T-helper 1 cell treated with Interleukin-12 subunit alpha and Interleukin-12 subunit beta and Interleukin-4 antibody, amounts not matched to agents 30 ng/mL and 1 ng/mL, for 36 hours (primary cell): ENCODE measurements around the gene GPR176. TPM values are rescaled to one million over a fixed set of nuclear protein-coding genes. Genes with fewer than 3 reads are reported as not detected.

Source experiments
- intact Hi-C: fragments of 100-400 bp; cut with micrococcal nuclease; formaldehyde crosslinking; loops from one replicate; pipeline ENCODE4 v1.15.1; 2024
- total RNA-seq: library from RNA; stranded (reverse); gene quantifications from 2 replicates; pipeline ENCODE4 v1.2.3, GENCODE V29; 2022

The GPR176 gene, protein sequence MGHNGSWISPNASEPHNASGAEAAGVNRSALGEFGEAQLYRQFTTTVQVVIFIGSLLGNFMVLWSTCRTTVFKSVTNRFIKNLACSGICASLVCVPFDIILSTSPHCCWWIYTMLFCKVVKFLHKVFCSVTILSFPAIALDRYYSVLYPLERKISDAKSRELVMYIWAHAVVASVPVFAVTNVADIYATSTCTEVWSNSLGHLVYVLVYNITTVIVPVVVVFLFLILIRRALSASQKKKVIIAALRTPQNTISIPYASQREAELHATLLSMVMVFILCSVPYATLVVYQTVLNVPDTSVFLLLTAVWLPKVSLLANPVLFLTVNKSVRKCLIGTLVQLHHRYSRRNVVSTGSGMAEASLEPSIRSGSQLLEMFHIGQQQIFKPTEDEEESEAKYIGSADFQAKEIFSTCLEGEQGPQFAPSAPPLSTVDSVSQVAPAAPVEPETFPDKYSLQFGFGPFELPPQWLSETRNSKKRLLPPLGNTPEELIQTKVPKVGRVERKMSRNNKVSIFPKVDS
- total RNA-seq: 0.10 and 0.20 TPM in 2 replicates

DNA sequence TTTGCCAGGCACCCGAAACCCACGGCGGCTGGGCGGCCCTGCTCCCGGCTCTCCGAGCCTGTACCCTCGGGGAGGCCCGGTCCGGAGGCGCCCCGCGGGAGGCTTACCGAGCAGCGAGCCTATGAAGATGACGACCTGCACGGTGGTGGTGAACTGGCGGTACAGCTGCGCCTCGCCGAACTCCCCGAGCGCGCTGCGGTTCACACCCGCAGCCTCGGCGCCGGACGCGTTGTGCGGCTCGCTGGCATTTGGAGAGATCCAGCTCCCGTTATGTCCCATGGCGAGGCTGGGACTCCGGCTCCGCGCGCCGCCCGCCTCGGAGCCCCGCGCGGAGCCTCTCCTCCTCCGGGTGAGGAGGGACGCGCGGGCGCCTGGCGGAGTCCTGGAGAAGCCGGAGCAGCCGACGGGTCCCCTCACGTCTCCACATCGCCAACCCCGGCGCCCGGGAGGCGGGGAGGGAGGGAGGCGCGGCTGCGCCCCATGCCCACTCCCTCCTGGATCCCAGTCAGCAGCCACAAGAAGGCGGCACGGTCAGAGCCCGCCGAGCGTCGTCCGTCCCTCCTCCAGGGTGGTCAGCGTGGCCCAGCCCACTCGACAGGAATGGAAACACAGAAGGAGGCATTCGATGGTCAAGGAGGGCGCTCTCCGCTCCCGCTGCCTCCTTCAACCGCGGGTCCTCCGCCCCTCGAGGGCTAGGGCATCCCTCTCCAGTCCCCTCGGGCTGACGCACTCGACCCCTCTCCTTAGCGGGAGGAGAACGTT lies at the start of gene GPR176:
Gene GPR176 (minus strand): TSS at position 519 of the 762 bp plus-strand sequence. CDS start 240 bp downstream, at position 279.
- intact Hi-C loops: no loop called here

DNA sequence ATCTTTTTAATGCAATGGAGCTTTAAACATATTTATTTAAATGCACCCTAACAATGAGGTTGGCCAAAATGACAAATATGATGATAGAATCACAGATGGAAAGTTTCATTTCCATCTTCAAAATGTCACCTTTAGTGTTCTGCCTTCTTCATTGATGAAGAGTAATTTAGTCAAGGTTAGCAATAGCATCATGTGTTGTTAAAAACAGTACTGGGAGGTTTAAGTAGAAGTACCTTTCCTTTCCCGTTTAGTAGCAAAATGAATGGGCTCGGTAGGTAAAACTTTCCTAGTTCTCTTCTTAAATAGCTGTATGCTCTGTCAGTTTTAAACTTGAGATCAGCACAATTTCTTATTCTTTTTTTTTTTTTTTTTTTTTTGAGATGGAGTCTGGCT lies 48.9 kb upstream of the GPR176 start:
- intact Hi-C loops: no loop called here

DNA sequence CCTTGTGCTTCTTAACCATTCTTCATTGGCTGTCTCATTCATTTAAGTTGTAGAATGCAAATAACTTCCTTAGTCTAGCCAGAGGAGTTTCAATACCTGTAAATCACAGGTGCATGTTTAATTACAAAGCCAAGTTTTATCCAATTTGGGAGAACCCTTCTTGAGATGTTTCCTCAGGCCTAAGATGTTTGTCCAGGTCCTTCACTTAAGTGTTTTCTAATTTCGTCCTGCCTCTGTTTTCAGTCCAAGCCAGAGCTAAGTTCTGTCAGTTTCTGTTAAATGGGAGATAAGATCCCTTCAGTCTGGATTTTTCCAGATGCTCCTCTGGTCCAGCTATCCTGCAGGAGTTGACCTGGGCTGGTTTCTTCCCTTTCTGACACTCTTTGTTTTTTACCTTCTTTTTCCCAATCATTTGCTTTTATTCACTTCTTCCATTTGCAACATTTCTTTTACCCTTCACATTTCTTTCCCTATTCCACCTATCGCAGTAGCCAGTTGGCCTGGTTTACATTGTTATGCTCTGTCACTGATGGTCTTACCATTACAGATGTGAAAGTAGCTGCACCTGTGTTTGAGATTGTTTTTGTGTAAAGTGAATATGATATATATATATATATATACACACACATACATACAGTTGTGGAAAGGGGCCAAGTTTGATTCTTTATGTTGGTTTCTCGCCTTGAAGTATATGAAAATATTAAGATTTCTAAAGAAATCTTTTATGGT lies 48.4 kb upstream of the GPR176 start:
- intact Hi-C loops: no loop called here

DNA sequence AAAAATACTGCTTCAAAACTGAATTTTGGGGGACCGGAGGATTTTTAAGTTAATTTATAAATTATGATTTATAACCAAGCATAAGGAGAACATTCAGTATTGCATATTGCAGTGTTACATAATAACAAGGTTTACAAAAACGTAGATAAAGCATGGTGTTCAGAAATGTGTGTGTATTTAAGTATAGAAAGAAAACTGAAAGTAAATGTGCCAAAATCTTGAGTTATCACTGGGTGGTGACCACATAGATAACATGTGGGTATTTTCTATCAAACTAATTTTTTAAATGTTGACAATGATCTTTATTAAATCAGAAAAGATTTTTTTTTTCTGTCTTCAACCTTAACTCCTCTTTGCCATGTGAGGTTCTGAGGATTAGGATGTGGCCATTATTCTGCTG lies 46.5 kb upstream of the GPR176 start:
- intact Hi-C loops: no loop called here

DNA sequence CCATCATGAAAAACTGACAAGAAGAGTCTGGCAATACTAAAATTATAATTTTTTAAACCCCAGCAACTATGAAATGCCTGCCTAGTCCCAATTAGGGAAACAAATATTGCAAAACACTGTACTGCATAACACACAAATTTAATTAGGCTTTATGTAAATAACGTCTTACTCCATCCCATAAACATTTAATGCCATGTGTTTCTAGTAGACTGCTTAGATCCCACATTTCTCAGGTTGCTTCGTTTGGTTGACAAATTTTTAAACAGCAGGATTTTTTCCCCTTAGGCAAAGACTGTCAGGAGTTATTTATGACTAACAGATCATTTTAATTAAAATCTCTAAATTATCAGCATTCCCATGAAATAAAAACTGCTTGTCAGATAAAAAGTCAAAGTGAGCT lies 43.7 kb upstream of the GPR176 start:
- intact Hi-C loops: no loop called here

DNA sequence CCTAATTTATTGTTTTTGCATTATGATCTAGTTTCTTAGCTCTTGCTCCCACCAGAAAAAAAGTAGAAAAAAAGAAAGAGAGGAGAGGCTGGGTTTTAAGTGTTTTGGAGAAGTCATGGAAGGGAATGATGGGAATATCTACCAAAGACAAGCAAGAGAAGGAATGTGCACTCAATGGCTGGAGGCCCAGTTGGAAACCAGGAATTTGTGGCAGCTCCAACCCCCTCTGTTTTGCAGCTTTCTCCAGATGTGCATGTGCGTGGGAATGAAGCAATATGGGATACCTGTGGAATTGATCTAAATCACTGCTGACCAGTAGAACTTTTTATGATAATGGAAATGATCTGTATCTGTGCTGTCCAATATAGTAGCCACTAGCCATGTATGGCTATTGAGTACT lies 41.0 kb upstream of the GPR176 start:
- intact Hi-C loops: no loop called here

DNA sequence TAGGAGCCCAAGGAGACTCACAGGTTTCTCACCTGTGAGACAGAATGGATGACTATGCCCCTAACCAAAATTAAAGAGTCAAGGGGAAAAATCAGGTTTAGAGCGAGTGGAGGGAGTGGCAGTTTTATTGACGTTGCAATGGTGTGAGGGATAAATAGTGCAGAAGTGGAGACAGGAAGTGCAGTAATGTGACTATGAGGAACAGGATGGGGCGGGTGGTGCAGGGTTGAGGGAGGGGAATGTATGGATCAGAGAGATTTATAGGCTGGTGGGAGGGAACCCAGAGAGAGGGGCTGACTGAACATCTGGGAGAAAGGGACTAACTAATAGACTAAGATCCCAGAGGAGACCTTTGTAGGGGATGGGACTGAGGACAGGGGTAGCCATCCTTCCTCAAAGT lies 40.3 kb upstream of the GPR176 start:
- intact Hi-C loops: no loop called here

DNA sequence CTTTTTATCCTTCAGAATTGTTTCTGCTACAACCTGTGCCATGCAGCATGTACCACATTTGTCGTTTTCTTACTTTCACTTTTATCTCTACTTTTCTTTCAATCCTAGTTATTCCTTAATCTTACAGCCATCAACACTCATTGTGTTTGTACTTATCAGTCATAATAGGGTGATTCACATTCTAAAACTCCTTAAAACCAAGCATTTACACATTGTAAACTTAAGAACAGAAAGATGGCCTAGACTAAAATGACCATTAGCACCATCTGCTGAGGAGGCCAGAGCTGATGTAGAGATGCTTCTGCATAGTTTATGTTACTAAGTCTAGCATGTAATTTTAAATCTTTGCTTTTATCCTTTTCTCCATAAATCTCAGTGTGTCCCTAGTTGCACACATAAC lies 39.3 kb upstream of the GPR176 start:
- intact Hi-C loops: no loop called here

DNA sequence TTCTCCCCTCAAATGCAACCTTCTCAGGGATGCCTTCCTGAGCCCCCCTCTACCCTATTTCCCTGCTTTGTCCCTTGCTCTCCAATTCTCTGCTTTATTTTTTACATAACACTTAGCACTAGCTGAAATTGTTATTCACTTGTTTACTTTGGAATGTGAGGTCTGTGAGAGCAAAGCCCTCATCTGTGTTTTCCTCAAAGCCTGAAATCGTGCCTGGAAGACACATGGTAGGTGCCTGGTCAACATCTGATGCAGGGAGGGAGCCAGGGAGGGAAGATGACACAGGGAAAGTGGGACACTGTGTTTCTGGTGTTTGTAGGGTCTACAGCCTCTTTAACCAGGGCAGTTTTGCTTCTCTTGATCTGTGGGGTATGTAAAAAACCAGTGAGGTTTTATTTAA lies 37.4 kb upstream of the GPR176 start:
- intact Hi-C loops: no loop called here

DNA sequence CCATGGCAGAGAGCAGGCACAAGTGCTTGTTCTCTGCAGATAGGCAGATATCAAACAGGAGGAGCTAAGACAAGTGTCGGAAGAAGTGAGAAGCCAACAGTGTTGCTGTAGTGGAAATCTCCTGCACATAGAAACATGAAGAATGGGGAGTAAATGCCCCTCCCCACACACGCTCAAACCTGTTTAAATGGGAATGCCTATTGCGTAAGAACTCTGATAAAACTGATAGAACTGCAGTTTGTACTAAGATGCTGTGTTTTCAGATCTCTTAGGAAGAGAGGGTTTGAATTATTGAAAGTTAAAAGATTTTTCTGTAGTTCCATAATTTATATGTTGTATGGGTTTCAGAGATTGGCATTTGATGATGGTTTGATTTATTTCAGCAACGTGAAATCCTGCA lies 33.5 kb upstream of the GPR176 start:
- intact Hi-C loops: no loop called here

DNA sequence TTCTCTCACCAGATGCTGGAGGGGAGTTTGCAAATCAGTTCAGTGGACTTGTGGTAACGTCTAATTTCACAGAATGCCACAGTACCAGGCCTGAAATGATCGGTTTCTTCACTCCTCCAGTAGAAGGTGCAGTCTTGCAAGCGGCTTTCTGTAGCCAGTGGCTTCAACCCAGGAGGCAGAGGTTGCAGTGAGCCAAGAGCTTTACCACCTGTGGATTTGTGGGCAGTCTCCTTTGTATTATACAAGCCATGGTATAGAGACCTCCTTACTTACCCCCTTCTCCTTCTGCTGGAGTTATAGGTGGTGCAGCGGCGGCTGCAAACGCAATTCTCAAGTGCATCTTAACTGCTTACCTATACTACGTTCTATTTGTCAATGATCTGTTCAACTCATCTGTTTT lies 31.5 kb upstream of the GPR176 start:
- intact Hi-C loops: no loop called here

DNA sequence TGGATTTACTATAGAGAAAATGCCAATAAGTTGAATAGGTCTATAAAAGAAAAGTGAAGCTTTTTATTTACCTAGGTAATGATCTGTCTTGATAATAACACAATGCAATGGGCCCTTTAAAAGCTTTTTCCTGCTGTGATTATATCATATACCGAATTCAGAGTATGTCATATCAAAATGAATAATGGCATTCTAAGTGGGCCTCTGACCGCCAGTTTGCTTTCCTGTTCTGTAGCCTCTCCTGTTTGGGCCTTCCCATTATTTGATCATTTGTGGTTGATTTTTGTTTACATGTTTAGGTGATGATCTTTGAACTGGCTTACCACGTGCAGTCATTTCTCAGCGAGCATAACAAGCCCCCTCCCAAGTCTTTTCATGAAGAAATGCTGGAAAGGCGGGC lies 28.8 kb upstream of the GPR176 start:
- intact Hi-C loops: no loop called here

DNA sequence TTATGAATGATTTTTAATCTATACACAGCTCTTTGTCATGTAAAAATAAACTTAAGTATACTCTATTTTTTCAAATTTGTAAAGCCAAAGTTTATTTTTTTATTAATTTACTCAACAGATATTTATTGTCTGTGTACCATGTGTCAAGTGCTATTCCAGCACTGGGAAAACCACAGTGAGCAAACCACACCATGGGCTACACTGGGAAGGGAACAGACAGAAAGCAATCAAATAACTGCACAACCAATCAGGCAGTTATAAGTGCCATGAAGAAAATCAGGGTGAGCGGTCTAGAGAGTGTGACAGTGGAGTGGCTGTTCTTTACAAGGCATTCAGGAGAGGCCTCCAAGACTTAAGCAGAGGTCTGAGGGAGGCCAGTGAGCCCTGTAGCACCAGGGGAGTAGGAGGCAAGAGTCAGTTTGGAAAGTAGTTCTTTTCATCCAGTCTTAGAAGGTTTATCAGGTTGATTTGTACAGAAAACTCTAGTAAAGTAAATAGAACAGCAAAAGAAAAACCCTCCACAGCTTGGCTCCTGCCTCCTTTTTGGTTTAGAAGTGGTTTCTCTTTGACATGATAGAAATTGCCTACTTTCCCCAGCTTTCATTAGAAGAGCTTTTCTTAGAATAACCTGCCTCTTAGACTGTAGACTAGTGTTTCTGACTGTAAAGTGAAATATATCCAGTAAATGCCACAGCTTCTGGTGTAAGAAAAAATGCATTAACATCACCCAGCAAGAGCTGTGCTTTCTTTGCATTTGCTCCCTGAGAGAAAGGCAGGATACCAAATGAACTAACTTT lies 27.5 kb upstream of the GPR176 start:
- intact Hi-C loops: loop anchor here (1.0 kb wide), 1 partner anchor 13 kb away; the partner anchor contains the start of gene EIF2AK4

DNA sequence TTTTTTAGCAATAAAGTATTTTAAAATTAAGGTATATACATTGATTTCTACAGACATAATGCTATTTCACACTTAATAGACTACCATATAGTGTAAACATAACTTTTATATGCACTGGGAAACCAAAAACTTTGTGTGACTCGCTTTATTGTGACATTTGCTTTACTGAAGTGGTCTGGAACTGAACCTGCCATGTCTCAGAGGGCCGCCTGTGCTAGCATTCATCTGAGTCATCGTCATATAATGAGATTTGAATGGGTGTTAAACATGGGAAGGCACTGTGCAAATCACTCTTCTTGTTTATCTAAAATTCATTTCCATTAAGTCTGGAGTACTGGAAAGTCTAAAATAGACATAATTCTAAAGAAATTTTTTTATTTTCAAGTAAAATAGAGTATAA lies 26.8 kb upstream of the GPR176 start:
- intact Hi-C loops: loop anchor here (1.0 kb wide), 1 partner anchor 13 kb away; the partner anchor contains the start of gene EIF2AK4

DNA sequence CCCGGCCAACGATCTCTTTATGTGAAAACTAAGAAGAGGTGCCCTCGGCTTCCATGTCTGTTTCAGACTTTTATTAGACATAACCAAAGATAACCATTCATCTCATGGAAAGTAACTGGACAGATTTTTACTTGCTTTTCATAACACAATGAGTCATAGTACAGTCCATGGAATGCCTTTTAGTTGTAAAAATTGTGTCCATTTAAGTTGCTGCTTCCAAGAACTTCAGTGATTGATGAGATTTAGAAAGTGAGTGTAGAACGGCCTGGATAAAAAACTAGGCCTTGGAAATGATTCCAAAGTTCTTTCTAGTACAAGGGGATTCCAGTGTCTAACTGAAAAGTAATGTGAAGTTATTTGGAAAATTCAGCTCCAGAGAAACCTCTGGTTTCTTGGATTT lies 24.7 kb upstream of the GPR176 start:
- intact Hi-C loops: no loop called here

DNA sequence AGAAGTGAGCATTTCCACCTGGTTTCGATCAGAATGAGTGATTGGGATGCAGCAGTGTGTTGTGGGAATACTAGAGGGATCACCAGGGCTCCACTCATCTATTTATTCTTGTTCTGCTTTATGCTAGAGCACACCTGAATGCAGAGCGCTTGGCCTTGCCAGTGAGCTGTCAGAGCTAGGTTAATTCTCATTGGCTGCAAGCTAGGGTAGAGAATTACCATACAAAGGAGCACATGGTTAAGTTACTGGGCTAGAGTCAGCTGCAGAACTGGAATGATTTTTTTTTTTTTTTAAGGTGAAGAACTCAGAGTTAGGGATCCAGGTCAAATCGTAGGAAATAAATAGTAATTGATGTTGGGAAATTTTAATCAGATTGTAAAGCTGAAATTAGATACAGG lies 22.7 kb upstream of the GPR176 start:
- intact Hi-C loops: no loop called here

DNA sequence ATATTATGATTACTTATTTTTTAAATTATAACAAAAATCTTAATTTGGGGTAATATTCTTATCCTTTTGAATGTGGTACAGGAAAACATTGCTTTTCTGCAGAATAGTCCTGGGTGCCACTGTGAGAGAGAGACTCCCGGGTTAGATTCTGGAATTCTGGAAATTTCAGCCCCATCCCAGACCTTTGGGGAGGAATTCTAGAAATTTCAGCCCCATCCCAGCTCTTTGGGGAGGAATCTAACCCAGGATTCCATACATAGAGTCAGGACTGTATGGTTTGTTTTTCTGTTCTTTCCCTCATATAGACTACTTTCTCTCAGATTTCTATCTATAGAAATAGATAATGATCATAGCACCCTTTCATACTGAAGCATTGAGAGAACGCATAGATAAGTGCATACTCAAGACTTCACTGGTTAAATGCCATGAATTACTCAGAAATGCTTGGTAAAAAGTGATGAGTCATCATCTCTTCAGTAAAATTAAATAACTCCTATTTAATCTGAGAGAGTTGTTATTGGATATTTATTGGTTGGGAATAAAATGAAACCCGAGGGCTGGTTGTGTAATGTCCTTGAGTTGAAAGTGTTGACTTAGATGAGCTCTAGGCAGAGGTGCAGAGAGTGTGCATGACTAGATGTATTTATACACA lies 22.2 kb upstream of the GPR176 start:
- intact Hi-C loops: no loop called here

DNA sequence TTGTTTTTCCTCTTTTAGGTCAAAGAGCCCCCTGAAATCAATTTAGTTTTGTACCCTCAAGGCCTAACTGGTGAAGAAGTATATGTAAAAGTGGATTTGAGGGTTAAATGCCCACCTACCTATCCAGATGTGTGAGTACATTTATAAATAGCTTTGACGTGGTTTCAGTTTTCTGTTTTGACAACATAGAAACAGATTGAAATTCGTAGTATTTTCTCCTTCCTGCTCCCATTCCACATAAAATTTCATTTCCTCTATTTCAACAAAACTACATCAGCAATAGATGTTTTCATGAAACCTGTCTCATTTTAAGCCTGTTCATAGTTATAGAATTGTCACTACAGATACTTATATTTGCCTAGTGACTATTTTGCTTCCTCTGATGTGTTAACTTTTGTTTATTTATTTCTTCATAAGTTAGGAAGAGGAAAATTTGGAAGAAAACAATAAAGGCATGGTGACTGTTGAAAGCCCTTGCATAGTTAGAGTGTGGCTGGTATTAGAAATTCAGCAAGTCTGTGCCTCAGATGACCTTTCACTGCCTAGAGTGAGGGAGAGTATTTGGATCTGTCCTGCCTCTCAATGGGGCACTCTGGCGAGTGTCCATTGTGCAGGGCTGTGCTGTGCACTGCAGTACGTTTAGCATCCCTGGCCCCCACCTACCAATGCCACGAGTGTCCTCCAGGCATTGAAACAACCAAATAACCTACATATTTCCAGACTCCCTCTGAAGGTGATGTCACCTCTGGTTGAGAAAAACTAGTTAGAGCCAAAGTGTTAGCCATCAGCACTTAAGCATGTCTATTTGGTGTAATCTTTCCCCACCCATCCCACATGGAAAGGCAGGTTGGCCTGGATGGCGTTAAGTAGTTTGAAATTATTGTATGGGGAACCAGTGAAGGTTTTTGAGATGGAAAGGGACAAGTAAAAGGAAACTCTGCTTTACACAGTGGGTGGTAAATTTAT lies 19.7 kb upstream of the GPR176 start:
- intact Hi-C loops: loop anchor here (10.0 kb wide), 2 partner anchors 1375 to 1485 kb away; partner anchors contain the start of genes FAM98B and RASGRP1

DNA sequence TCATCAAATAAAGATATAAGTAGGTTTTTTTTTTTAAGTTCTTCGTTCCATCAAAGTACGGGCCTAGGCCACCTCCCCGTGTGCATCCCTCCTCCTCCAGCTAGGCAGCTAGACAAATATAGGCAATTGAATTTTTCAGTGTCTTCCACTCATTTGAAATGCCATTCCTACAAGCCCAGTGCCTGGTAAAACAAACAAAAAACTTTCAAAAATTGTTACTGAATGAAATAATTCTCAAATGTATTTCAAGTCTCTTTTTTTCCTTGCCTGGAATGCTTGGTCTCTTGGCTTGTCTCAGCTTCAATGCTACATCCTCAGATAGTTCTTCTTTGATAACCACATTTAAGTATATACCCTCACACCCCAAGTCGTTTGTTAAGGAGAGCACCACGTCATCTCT lies 17.6 kb upstream of the GPR176 start:
- intact Hi-C loops: loop anchor here (10.0 kb wide), 2 partner anchors 1373 to 1483 kb away; partner anchors contain the start of genes FAM98B and RASGRP1
